Ishikawa (cell line): ENCODE data around the gene OSCP1.

Experiments
- CEBPB ChIP-seq: IDR thresholded peaks from 2 replicates; pipeline ENCODE4 v1.6.1; 2012
- CREB1 ChIP-seq: IDR thresholded peaks from 2 replicates; pipeline ENCODE4 v1.6.1; 2012; ENCODE audit warnings: low read depth
- EGR1 ChIP-seq: IDR thresholded peaks from 2 replicates; pipeline ENCODE4 v1.6.1; 2012
- EP300 ChIP-seq: IDR thresholded peaks from 2 replicates; pipeline ENCODE4 v1.6.1; 2012; ENCODE audit warnings: borderline replicate concordance
- FOXM1 ChIP-seq: IDR thresholded peaks from 2 replicates; pipeline ENCODE4 v1.6.1; 2012; ENCODE audit warnings: low read depth, borderline replicate concordance
- MAX ChIP-seq: IDR thresholded peaks from 2 replicates; pipeline ENCODE4 v1.6.1; 2012
- NFIC ChIP-seq: IDR thresholded peaks from 2 replicates; pipeline ENCODE4 v1.6.1; 2012
- RAD21 ChIP-seq: IDR thresholded peaks from 2 replicates; pipeline ENCODE4 v1.6.1; 2012; ENCODE audit warnings: low read depth
- REST ChIP-seq: IDR thresholded peaks from 2 replicates; pipeline ENCODE4 v1.6.1; 2012; ENCODE audit warnings: low read depth, mild to moderate bottlenecking
- TAF1 ChIP-seq: IDR thresholded peaks from 2 replicates; pipeline ENCODE4 v1.6.1; 2012; ENCODE audit warnings: low read depth, mild to moderate bottlenecking
- TCF12 ChIP-seq: IDR thresholded peaks from 2 replicates; pipeline ENCODE4 v1.6.1; 2012; ENCODE audit warnings: low read depth
- TEAD4 ChIP-seq: IDR thresholded peaks from 2 replicates; pipeline ENCODE4 v1.6.1; 2012
- USF1 ChIP-seq: IDR thresholded peaks from 2 replicates; pipeline ENCODE4 v1.6.1; 2012
- YY1 ChIP-seq: IDR thresholded peaks from 2 replicates; pipeline ENCODE4 v1.6.1; 2012; ENCODE audit warnings: low read depth
- ZBTB7A ChIP-seq: IDR thresholded peaks from 2 replicates; pipeline ENCODE4 v1.6.1; 2012; ENCODE audit warnings: low read depth

OSCP1 gene

GRCh38 chr1:36440646-36441045 lies 9.6 kb downstream of the OSCP1 start:
- TF ChIP-seq FOXM1 (no peak), TEAD4 (no peak), CREB1 (no peak), MAX (no peak), EGR1 (no peak), REST (no peak), RAD21 (no peak), ZBTB7A (no peak), TCF12 (no peak)

GRCh38 chr1:36440044-36440443 lies 10.2 kb downstream of the OSCP1 start:
- TF ChIP-seq CEBPB (no peak), RAD21 (no peak), EGR1 (no peak), REST (no peak), NFIC (no peak), YY1 (no peak), CREB1 (no peak), TAF1 (no peak), TCF12 (no peak)

GRCh38 chr1:36438715-36439114 lies 11.5 kb downstream of the OSCP1 start:
- TF ChIP-seq CEBPB (no peak), YY1 (no peak), RAD21 (no peak), ZBTB7A (no peak), NFIC (no peak), USF1 (no peak), TEAD4 (no peak), MAX (no peak), TAF1 (no peak)

GRCh38 chr1:36436821-36437220 lies 13.4 kb downstream of the OSCP1 start:
- TF ChIP-seq NFIC (no peak), ZBTB7A (no peak), TCF12 (peak; percentile 55; the same call in 1 of the 2 replicates), EP300 (peak; percentile 61; the same call in 1 of the 2 replicates), TEAD4 (peak; percentile 74), MAX (no peak), CREB1 (no peak)

- TF ChIP-seq TEAD4 = no peak
- TF ChIP-seq REST = no peak
- TF ChIP-seq EP300 = no peak
Measured at GRCh38 chr1:36433102-36433501, 17.1 kb downstream of the OSCP1 start.

- TF ChIP-seq YY1 = no peak
- no peak for TF ChIP-seq TAF1
- no peak for TF ChIP-seq TEAD4
- no peak for TF ChIP-seq EGR1
- no peak for TF ChIP-seq RAD21
- TF ChIP-seq CREB1 = no peak
Measured at GRCh38 chr1:36432616-36433015, 17.6 kb downstream of the OSCP1 start.
